Measurements from ENCODE around the gene ACSS1. TPM values are rescaled to one million over a fixed set of nuclear protein-coding genes. Genes with fewer than 3 reads are reported as not detected.
A peak's percentile ranks its signal among the peaks of the same experiment; 100 is the strongest.

The ACSS1 gene
- total and polyA plus RNA-seq, 2 of the 8 experiments (the other 6 are each of a cell fraction or from before 2014, with no cell fraction given) = 2.6 to 3.4 TPM

DNA sequence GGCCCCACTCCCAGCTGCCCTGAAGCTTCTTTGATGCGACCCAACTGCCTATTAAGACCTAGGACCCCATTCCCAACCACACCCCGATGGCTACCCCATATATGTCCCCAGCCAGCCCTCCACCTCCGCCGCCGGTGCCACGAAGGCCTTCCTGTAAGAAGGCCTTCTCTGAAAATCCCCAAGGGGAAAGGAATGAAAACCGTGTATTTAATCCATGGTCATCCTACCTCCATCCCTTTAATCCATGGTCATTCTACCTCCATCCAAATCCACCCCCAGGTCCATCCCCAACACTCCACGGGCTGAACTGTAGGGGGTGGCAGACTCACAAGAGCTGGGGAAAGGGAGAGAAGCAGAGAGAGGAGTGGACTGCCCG is 24.5 kb upstream of the ACSS1 start:
- H3K18ac ChIP-seq (ENCODE audit: extremely low read depth, low read length) = no peak overlapping the region
- H3K4me2 ChIP-seq (ENCODE audit: insufficient read depth in 1 of 2, low read depth in 2 of 2, low read length in 2 of 2) = peak overlapping the region; percentile 91 to 97; a peak in 2 of 4 replicates
- CTCF ChIA-PET (ENCODE audit: partially characterized antibody) = interaction anchor here (0.8 to 1.9 kb wide), 5 partner anchors 18 to 165 kb away, joined by 3 to 5 read pairs (median 3); partner anchors contain the start of gene PYGB

More for the DNA sequence above, 24.5 kb upstream of the ACSS1 start:
- FAIRE-seq = no peak
- Histone ChIP-seq H3K23me2 (ENCODE audit: low read depth, low read length) (peaks cover 9% of the 10 kb centered on the region; the same call in 1 of the 2 replicates), H3K27me3 (replicated peaks in 1 of 4; ENCODE audit: control insufficient read depth in 3 of 4, extremely low read depth in 1 of 4, insufficient read depth in 3 of 4, low read length in 3 of 4) (peaks cover 66 to 97% (median 91%) of the 10 kb centered on the region in 4 experiments), H3K4me1 (replicated peaks in 1 of 4; ENCODE audit: control insufficient read depth in 3 of 4, insufficient read depth in 4 of 4, low read length in 3 of 4) (peaks cover 0 to 15% (median 5%) of the 10 kb centered on the region in 4 experiments; a peak in 5 of 7 replicates), H4K91ac (replicated peaks; ENCODE audit: insufficient read length, low read length) (no peak overlapping the region), H3K79me1 (ENCODE audit: low read depth, low read length) (no peaks in the 10 kb centered on the region), H2AFZ (ENCODE audit: low read length) (no peak overlapping the region), H4K8ac (ENCODE audit: extremely low read depth, insufficient read depth, low read length) (no peak overlapping the region), H3K23ac (ENCODE audit: insufficient read length) (no peak overlapping the region), H3K9ac (replicated peaks in 1 of 4; ENCODE audit: extremely low read depth in 1 of 4, low read depth in 3 of 4, low read length in 3 of 4) (no peak overlapping the region), H2BK5ac (ENCODE audit: low read depth, low read length) (no peak overlapping the region), H4K20me1 (replicated peaks in 1 of 2; ENCODE audit: control insufficient read depth in 1 of 2, insufficient read depth in 2 of 2, low read length in 2 of 2) (peaks cover 2 to 4% of the 10 kb centered on the region in 2 experiments), H2AK5ac (ENCODE audit: low read depth, low read length) (no peak overlapping the region), H3K4ac (replicated peaks; ENCODE audit: insufficient read length, low read depth, low read length) (no peak overlapping the region), H2BK15ac (ENCODE audit: low read length) (no peak overlapping the region), H3K14ac (ENCODE audit: insufficient read length) (no peak overlapping the region), H3K27ac (ENCODE audit: low read depth, low read length) (no peak overlapping the region), H3K9me3 (ENCODE audit: insufficient read depth in 2 of 2, low read depth in 1 of 2, low read length in 1 of 2) (no peaks in the 10 kb centered on the region), H4K5ac (ENCODE audit: insufficient read length, low read depth, low read length) (no peak overlapping the region), H2BK20ac (ENCODE audit: low read length) (no peak overlapping the region), H2BK12ac (ENCODE audit: low read depth, low read length) (no peak overlapping the region), H3K56ac (replicated peaks; ENCODE audit: insufficient read length, low read depth, low read length) (no peak overlapping the region), H3K4me3 (ENCODE audit: extremely low read depth in 1 of 4, insufficient read depth in 2 of 4, low read depth in 3 of 4, low read length in 4 of 4) (0 out of 8 replicates have a peak overlapping the region, but pooled peaks of 1 of the 4 experiments have one; percentile 53), H3K79me2 (ENCODE audit: control insufficient read depth in 1 of 2, insufficient read depth in 2 of 2, low read length in 2 of 2) (no peaks in the 10 kb centered on the region), H3K36me3 (ENCODE audit: control insufficient read depth in 2 of 4, insufficient read depth in 4 of 4, low read length in 3 of 4) (no peaks in the 10 kb centered on the region; a peak in 1 of 8 replicates), H2BK120ac (replicated peaks; ENCODE audit: low read depth, low read length) (no peak overlapping the region)
- TF ChIP-seq CTCF (IDR thresholded peaks at IDR 0.05; ENCODE audit: control extremely low read depth in 1 of 3, insufficient read depth in 1 of 3, low read depth in 1 of 3, low read length in 3 of 3) (peak in 1 of 3 experiments; percentile 3; a peak in 1 of 4 replicates), RAD21 (IDR thresholded peaks at IDR 0.05 in 1 of 2, conservative IDR thresholded peaks at IDR 0.05 in 1 of 2; ENCODE audit: low read depth in 2 of 2, low read length in 2 of 2) (peak in 1 of 2 experiments; percentile 35; a peak in 1 of 4 replicates), CHD2 (IDR thresholded peaks at IDR 0.05; ENCODE audit: low read length) (no peak)
- DNase-seq (ENCODE audit: low read depth in 1 of 2, low spot score in 2 of 2) = peak in 1 of 2 experiments; percentile 48
- 48% methylated on average over 6 of the region's 9 CpGs; no CpG with 5 or more reads in 1 of the 2 experiments for WGBS, 2 experiments (ENCODE audit: extremely low coverage in 1 of 2, insufficient coverage in 1 of 2, insufficient read length in 1 of 2, insufficient replicate concordance in 2 of 2, low coverage in 1 of 2, low lambda C conversion rate in 2 of 2, missing lambda C conversion rate in 1 of 2)
- POLR2A ChIA-PET (ENCODE audit: partially characterized antibody) = interaction anchor here (0.6 to 2.0 kb wide), 2 partner anchors 9 to 77 kb away, joined by 3 to 4 read pairs; no protein-coding TSS in a partner anchor
